ENCODE measurements around the gene HRAS. TPM values are rescaled to one million over a fixed set of nuclear protein-coding genes. Genes with fewer than 3 reads are reported as not detected.
A peak's percentile ranks its signal among the peaks of the same experiment; 100 is the strongest.

HRAS gene
- total RNA-seq, 1 experiment from 2014 or later, result 128 TPM

DNA sequence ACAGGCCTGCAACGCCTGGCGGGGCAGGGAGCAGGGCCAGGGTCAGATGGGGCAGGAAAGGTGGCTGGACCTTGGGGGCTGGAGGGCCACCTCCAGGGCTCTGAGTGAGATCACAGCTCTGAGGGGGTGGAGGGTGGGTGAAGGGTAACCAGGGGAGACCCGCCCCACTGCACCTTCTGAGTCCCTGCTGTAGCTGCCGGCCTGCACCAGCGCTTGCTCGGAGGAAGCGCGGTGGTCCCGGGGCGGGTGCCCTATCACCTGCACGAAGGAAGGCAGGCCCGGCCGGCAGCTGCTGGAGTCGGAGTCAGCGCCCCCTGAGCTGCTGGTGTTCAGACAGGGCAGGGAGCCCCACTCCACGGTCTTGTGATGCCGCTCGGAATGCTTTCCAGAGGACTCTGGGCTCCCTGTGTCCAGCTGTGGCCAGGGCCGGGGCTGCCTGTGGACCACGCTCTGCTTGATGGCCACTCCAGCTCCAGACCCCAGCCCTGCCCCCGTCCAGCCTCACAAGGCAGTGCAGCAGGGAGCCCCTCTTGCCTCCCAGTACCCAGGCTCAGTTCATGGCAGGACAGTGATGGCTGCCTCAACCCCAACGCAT lies 21.4 kb upstream of the HRAS start:
- POLR2A ChIA-PET (ENCODE audit: unreplicated experiment), result no interaction called here
- H4K20me1 ChIP-seq (ENCODE audit: low read length), result no peaks in the 10 kb centered on the region
- H3F3A ChIP-seq (ENCODE audit: low read length, unreplicated experiment), result no peaks in the 10 kb centered on the region
- no peaks in the 10 kb centered on the region for H3K36me3 ChIP-seq (ENCODE audit: low read depth, low read length)
- H3K4me3 ChIP-seq (ENCODE audit: low read length), result no peak overlapping the region
- no peaks in the 10 kb centered on the region for H3K9me2 ChIP-seq (replicated peaks; ENCODE audit: low read length)
- peaks cover 6% of the 10 kb centered on the region; the same call in 1 of the 2 replicates for H3K27me3 ChIP-seq (ENCODE audit: low read length)
- no peak overlapping the region for H3K4me2 ChIP-seq (ENCODE audit: low read length)
- H2AFZ ChIP-seq (ENCODE audit: low read length), result no peak overlapping the region
- peaks cover 8% of the 10 kb centered on the region for H3K4me1 ChIP-seq (ENCODE audit: insufficient read depth, low read length)
- H3K79me2 ChIP-seq (ENCODE audit: low read length), result peaks cover 6% of the 10 kb centered on the region
- ATAC-seq, result no peak
- BruUV-seq (replicated peaks), result no TSS peak
- CTCF ChIA-PET, result no interaction called here
- no peak for DNase-seq
- TF ChIP-seq EZH2phosphoT487 (IDR thresholded peaks at IDR 0.05; ENCODE audit: borderline replicate concordance, low read length), result no peak
- TF ChIP-seq, protein P1, sequence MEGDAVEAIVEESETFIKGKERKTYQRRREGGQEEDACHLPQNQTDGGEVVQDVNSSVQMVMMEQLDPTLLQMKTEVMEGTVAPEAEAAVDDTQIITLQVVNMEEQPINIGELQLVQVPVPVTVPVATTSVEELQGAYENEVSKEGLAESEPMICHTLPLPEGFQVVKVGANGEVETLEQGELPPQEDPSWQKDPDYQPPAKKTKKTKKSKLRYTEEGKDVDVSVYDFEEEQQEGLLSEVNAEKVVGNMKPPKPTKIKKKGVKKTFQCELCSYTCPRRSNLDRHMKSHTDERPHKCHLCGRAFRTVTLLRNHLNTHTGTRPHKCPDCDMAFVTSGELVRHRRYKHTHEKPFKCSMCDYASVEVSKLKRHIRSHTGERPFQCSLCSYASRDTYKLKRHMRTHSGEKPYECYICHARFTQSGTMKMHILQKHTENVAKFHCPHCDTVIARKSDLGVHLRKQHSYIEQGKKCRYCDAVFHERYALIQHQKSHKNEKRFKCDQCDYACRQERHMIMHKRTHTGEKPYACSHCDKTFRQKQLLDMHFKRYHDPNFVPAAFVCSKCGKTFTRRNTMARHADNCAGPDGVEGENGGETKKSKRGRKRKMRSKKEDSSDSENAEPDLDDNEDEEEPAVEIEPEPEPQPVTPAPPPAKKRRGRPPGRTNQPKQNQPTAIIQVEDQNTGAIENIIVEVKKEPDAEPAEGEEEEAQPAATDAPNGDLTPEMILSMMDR (conservative IDR thresholded peaks at IDR 0.05; ENCODE audit: low read depth, low read length), result no peak
- no peak for TF ChIP-seq EZH2 (IDR thresholded peaks at IDR 0.05; ENCODE audit: low read length, unreplicated experiment)
- intact Hi-C loops (cut with micrococcal nuclease), result no loop called here
- H3K27ac ChIP-seq (ENCODE audit: low read length), result no peak overlapping the region
- no peaks in the 10 kb centered on the region for H3K9me3 ChIP-seq (ENCODE audit: low read length)
- H3K9ac ChIP-seq (ENCODE audit: low read length), result no peak overlapping the region

DNA sequence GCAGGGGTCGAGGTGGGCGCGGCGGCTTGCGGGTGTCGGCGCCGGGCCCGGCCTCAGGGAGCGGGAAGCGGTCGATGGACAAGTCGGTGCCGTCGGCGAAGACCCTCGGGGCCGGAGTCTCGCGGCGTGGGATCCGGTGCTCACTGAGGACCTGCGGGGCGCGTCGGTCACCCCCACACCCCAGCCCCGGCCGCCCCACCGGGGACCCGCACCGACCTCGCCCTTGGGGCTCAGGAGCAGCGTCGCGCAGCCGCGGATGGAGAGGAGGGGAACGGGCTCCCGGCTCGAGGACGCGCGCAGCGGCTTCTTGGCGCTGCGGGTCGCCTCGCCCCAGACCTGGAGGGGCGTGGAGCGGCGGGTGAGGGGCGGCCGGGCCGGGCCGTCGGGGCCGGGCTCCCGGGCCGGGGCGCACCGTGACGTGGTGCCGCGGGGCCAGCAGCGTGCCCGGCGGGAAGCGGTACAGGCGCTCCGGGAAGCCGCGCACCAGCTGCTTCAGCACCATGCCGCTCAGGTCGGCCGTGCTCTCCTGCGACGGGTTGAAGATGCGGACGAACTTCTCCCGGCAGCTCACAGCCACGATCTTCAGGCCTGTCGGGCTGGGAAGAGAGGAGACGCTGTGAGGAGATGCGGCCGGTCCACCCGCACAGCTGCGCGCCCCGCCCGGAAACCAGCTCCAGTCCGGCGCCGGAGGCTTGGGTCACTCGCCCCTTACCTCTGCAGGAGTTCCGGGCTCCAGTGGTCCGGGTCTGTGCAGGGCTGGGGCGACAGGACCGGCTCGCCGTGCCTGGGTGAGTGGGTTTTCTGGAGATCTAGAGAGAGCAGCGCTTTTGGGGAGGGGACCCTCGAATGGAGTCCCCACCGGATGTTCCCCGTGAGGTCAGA lies 20.6 kb upstream of the HRAS start:
- H2AFZ ChIP-seq (ENCODE audit: low read length), result no peak overlapping the region
- ChIA-PET CTCF (interaction anchor here (0.5 kb wide), 1 partner anchor 21 kb away, joined by 4 read pairs; no protein-coding TSS in a partner anchor), POLR2A (ENCODE audit: unreplicated experiment) (no interaction called here)

More for the DNA sequence above, 20.6 kb upstream of the HRAS start:
- TF ChIP-seq EZH2 (IDR thresholded peaks at IDR 0.05; ENCODE audit: low read length, unreplicated experiment), result peak; percentile 29
- TF ChIP-seq, protein P1 (conservative IDR thresholded peaks at IDR 0.05; ENCODE audit: low read depth, low read length), result no peak
- ATAC-seq, result no peak
- peaks cover 6% of the 10 kb centered on the region for H3K4me1 ChIP-seq (ENCODE audit: insufficient read depth, low read length)
- no peaks in the 10 kb centered on the region for H3K9me2 ChIP-seq (replicated peaks; ENCODE audit: low read length)
- H3K36me3 ChIP-seq (ENCODE audit: low read depth, low read length), result no peaks in the 10 kb centered on the region
- H3K27me3 ChIP-seq (ENCODE audit: low read length), result peaks cover 6% of the 10 kb centered on the region; the same call in 1 of the 2 replicates
- no peak overlapping the region for H3K9ac ChIP-seq (ENCODE audit: low read length)
- H3K27ac ChIP-seq (ENCODE audit: low read length), result no peak overlapping the region
- H3K4me2 ChIP-seq (ENCODE audit: low read length), result peak overlapping the region; percentile 85
- intact Hi-C loops (cut with micrococcal nuclease), result no loop called here
- no TSS peak for BruUV-seq (replicated peaks)
- no peaks in the 10 kb centered on the region for H3F3A ChIP-seq (ENCODE audit: low read length, unreplicated experiment)
- no peaks in the 10 kb centered on the region for H3K9me3 ChIP-seq (ENCODE audit: low read length)
- no peaks in the 10 kb centered on the region for H4K20me1 ChIP-seq (ENCODE audit: low read length)
- no peak for DNase-seq
- peak overlapping the region; percentile 63 for H3K4me3 ChIP-seq (ENCODE audit: low read length)
- H3K79me2 ChIP-seq (ENCODE audit: low read length), result no peaks in the 10 kb centered on the region
